PFSK-1 (cell line): ENCODE results near the gene NHP2.

Experiments
- FOXP2 ChIP-seq: optimal IDR thresholded peaks from 2 replicates; pipeline ENCODE3; 2011; ENCODE audit warnings: borderline replicate concordance, control low read depth, inconsistent platforms; ENCODE audit not compliant: insufficient read depth; ENCODE audit errors: extremely low read length, extremely low read depth
- POLR2AphosphoS5 ChIP-seq: IDR thresholded peaks from 2 replicates; pipeline ENCODE4 v1.6.1; 2012; ENCODE audit warnings: low read depth, mild to moderate bottlenecking, control low read depth, low read length, moderate library complexity
- SIN3A ChIP-seq: IDR thresholded peaks from 2 replicates; pipeline ENCODE4 v1.6.1; 2012; ENCODE audit warnings: mild to moderate bottlenecking, low read length, moderate library complexity, borderline replicate concordance; ENCODE audit not compliant: insufficient read depth
- TAF1 ChIP-seq: IDR thresholded peaks from 2 replicates; pipeline ENCODE4 v1.6.1; 2012; ENCODE audit warnings: low read length, control low read depth, borderline replicate concordance; ENCODE audit not compliant: insufficient read depth
- TF ChIP-seq, protein P1 (sequence below), 2 experiments: IDR thresholded peaks; 2 replicates each; pipeline versions ENCODE4 v1.6.1 to v1.8.0; 2011 to 2012; ENCODE audit warnings: low read depth in 2 of 2, low read length in 2 of 2, control low read depth in 1 of 2, inconsistent platforms in 1 of 2, mild to moderate bottlenecking in 1 of 2, moderate library complexity in 1 of 2; ENCODE audit not compliant: insufficient read depth in 1 of 2

Gene NHP2

DNA sequence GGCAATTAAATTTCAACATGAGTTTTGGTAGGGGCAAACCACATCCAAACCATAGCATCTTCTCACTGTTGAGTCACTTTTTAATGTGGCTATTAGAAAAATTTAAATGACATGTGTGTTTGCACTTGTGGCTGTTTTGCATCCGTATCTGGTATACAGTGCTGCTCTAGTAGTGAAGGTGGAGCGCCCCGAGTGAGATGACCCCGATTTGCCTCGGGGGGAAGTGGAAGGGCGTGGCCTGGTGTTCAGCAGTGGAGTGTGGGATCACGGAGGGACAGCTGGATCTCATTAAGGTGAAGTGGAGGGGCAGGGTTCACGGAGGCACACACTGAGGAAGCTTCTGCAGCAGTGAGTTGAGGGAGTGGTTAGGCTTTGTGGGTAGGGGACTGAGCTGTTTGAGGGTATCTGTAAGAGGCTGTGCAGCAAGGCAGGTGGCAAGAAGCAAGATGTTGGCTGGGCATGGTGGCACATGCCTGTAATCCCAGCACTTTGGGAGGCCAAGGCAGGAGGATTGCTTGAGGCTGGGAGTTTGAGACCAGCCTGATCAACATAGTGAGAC is 39.6 kb upstream of the NHP2 start:
- TF ChIP-seq FOXP2 (no peak), SIN3A (no peak), POLR2AphosphoS5 (no peak), TAF1 (no peak)
- TF ChIP-seq, protein P1, sequence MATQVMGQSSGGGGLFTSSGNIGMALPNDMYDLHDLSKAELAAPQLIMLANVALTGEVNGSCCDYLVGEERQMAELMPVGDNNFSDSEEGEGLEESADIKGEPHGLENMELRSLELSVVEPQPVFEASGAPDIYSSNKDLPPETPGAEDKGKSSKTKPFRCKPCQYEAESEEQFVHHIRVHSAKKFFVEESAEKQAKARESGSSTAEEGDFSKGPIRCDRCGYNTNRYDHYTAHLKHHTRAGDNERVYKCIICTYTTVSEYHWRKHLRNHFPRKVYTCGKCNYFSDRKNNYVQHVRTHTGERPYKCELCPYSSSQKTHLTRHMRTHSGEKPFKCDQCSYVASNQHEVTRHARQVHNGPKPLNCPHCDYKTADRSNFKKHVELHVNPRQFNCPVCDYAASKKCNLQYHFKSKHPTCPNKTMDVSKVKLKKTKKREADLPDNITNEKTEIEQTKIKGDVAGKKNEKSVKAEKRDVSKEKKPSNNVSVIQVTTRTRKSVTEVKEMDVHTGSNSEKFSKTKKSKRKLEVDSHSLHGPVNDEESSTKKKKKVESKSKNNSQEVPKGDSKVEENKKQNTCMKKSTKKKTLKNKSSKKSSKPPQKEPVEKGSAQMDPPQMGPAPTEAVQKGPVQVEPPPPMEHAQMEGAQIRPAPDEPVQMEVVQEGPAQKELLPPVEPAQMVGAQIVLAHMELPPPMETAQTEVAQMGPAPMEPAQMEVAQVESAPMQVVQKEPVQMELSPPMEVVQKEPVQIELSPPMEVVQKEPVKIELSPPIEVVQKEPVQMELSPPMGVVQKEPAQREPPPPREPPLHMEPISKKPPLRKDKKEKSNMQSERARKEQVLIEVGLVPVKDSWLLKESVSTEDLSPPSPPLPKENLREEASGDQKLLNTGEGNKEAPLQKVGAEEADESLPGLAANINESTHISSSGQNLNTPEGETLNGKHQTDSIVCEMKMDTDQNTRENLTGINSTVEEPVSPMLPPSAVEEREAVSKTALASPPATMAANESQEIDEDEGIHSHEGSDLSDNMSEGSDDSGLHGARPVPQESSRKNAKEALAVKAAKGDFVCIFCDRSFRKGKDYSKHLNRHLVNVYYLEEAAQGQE (IDR thresholded peaks at IDR 0.05; ENCODE audit: insufficient read depth in 1 of 2, low read depth in 2 of 2, low read length in 2 of 2), result no peak

DNA sequence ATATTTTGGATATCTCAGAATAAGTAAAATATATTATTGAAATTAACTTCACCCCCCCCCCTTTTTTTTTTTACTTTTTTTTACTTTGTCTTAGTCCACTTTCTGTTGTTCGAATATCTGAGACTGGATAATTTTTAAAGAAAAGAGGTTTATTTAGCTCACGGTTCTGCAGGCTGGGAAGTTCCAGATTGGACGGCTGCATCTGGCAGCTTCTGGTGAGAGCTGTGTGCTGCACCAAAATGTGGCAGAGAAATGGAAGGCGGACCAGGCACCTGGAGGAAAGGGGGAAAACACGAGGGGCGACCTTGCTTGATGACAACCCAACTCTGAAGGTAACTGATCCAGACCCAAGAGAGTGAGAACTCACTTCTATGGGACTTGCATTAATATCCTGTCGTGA is 39.1 kb upstream of the NHP2 start:
- TF ChIP-seq POLR2AphosphoS5 (no peak), TAF1 (no peak), FOXP2 (no peak), SIN3A (no peak)
- TF ChIP-seq, protein P1 (IDR thresholded peaks at IDR 0.05; ENCODE audit: insufficient read depth in 1 of 2, low read depth in 2 of 2, low read length in 2 of 2), result no peak

DNA sequence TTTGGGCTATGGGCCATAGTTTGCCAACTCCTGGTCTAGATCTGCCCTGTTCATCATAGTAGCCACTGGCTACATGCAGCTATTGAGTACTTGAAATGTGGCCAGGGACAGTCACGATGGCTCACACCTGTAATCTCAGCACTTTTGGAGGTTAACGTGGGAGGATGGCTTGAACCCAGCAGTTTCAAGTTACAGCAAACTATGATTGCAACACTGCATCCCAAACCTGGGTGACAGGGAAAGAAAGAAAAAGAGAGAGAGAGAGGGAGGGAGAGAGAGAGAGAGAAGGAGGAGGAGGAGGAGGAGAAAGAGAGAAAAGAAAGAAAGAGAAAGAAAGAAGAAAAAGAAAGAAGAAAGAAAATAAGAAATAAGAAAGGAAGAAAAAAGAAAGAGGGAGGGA is 38.6 kb upstream of the NHP2 start:
- TF ChIP-seq, protein P1 (IDR thresholded peaks at IDR 0.05; ENCODE audit: insufficient read depth in 1 of 2, low read depth in 2 of 2, low read length in 2 of 2), result no peak
- TF ChIP-seq FOXP2 (no peak), SIN3A (no peak), POLR2AphosphoS5 (no peak), TAF1 (no peak)

DNA sequence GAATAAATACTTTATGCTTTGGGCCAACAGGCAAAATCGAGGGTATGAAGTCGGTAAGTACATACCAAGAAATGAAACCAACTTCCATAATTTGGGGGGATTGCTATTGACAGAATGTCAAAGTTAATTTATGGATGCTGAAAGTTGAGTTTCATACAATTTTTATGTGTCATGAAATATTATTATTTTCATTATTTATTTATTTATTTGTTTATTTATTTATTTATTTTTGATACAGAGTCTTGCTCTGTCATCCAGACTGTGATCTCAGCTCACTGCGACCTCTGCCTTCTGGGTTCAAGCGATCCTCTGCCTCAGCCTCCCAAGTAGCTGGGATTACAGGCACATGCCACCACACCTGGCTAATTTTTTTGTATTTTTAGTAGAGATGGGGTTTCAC is 38.0 kb upstream of the NHP2 start:
- TF ChIP-seq, protein P1 (IDR thresholded peaks at IDR 0.05; ENCODE audit: insufficient read depth in 1 of 2, low read depth in 2 of 2, low read length in 2 of 2), result no peak
- TF ChIP-seq POLR2AphosphoS5, result no peak
- TF ChIP-seq TAF1, result no peak
- TF ChIP-seq FOXP2, result no peak
- no peak for TF ChIP-seq SIN3A
